CD4-positive, alpha-beta T cell (primary cell): ENCODE results near the gene AGMO. TPM values are rescaled to one million over a fixed set of nuclear protein-coding genes. Genes with fewer than 3 reads are reported as not detected.
"Not testable (repeated sequence)": the region's sequence is repeated elsewhere in the genome, so short reads cannot be mapped to it uniquely, and the experiment has no call there.

ENCODE experiments used
- ATAC-seq: fragments of 200-7000 bp; cut with Tn5 transposase; one replicate; pipeline ENCODE4 v1.10.0; 2022; ENCODE audit warnings: mild to moderate bottlenecking; ENCODE audit not compliant: poor library complexity
- CTCF ChIA-PET: fragments of 350-600 bp; sonication (Branson Sonifier 250); formaldehyde crosslinking; loops from one replicate; lab custom pipeline; 2021; ENCODE audit warnings: antibody characterized with exemption, inconsistent platforms; lab: Charles Lee
- POLR2A ChIA-PET: fragments of 350-600 bp; sonication (Branson Sonifier 250); formaldehyde crosslinking; loops from one replicate; lab custom pipeline; 2021; ENCODE audit warnings: antibody characterized with exemption, inconsistent platforms; lab: Charles Lee
- DNase-seq, 14 experiments: peaks; one replicate each; pipeline ENCODE4 v3.0.0-alpha.2; 2013 to 2020; ENCODE audit warnings: mixed read lengths in 2 of 14
- H3K27ac ChIP-seq, 2 donors: one replicate each; pipeline versions ENCODE4 v1.5.1 to v1.7.0; 2013; ENCODE audit warnings: low read length in 2 of 2, low read depth in 1 of 2, mild to moderate bottlenecking in 1 of 2
- H3K27me3 ChIP-seq, 2 experiments: 1 replicate in 1 of 2; 2 replicates in 1 of 2; pipeline versions ENCODE4 v1.6.1 to v1.7.0; 2013; ENCODE audit warnings: low read length in 2 of 2, control low read depth in 1 of 2, mild to moderate bottlenecking in 1 of 2, moderate library complexity in 1 of 2; ENCODE audit not compliant: insufficient read depth in 2 of 2, control insufficient read depth in 1 of 2
- H3K36me3 ChIP-seq: one replicate; pipeline ENCODE4 v1.6.1; 2013; ENCODE audit warnings: low read length, control low read depth; ENCODE audit not compliant: insufficient read depth
- H3K4me1 ChIP-seq: one replicate; pipeline ENCODE4 v1.6.1; 2013; ENCODE audit warnings: low read length, control low read depth; ENCODE audit not compliant: insufficient read depth
- H3K4me3 ChIP-seq: one replicate; pipeline ENCODE4 v1.5.1; 2013; ENCODE audit warnings: mild to moderate bottlenecking, low read length, moderate library complexity
- H3K9me3 ChIP-seq, 2 experiments: 1 replicate in 1 of 2; 2 replicates in 1 of 2; pipeline versions ENCODE4 v1.6.1 to v1.7.0; 2013; ENCODE audit warnings: low read length in 2 of 2, mild to moderate bottlenecking in 2 of 2, control low read depth in 1 of 2, moderate library complexity in 1 of 2; ENCODE audit not compliant: control insufficient read depth in 1 of 2, insufficient read depth in 1 of 2
- H3K27ac Mint-ChIP-seq: one replicate; pipeline ENCODE4 v1.8.0; 2020; ENCODE audit warnings: mixed read lengths
- H3K27me3 Mint-ChIP-seq: one replicate; pipeline ENCODE4 v1.8.0; 2021; ENCODE audit warnings: mixed read lengths
- H3K36me3 Mint-ChIP-seq: one replicate; pipeline ENCODE4 v1.8.0; 2021; ENCODE audit warnings: low read depth, mixed read lengths
- H3K4me1 Mint-ChIP-seq: one replicate; pipeline ENCODE4 v1.8.0; 2021; ENCODE audit warnings: low read depth, mixed read lengths
- H3K4me3 Mint-ChIP-seq: one replicate; pipeline ENCODE4 v1.8.0; 2020; ENCODE audit warnings: mild to moderate bottlenecking, mixed read lengths
- H3K9me3 Mint-ChIP-seq: one replicate; pipeline ENCODE4 v1.8.0; 2020; ENCODE audit warnings: mixed read lengths
- CTCF ChIP-seq: fragments of 200-600 bp; IDR thresholded peaks from one replicate; pipeline ENCODE4 v1.8.0; 2022; ENCODE audit warnings: antibody characterized with exemption, mild to moderate bottlenecking
- intact Hi-C, 2 experiments: fragments of 100-400 bp; cut with DNase I in 1 of 2; cut with micrococcal nuclease in 1 of 2; formaldehyde crosslinking; loops; one replicate each; pipeline versions ENCODE4 v1.15.1 to v1.9.0; 2023 to 2025; cut with DNase I, micrococcal nuclease
- total RNA-seq, 174 experiments: library from RNA in 2 of 174; stranded (reverse) in 2 of 174; gene quantifications; one replicate each; pipeline ENCODE4 v1.2.3 and lab custom pipeline; 2021 to 2026

The AGMO gene
- total RNA-seq, 2 experiments from 2014 or later: not detected

GRCh38 chr7:15554081-15554480 is 7.7 kb downstream of the AGMO start:
- ATAC-seq (no peak), DNase-seq (no peak)
- Histone ChIP-seq H3K27ac (no peak overlapping the region), H3K4me1 (no peaks in the 10 kb centered on the region), H3K4me3 (no peak overlapping the region), H3K9me3 (no peaks in the 10 kb centered on the region), H3K36me3 (no peaks in the 10 kb centered on the region), H3K27me3 (no peaks in the 10 kb centered on the region)
- CTCF ChIA-PET: no interaction called here
- intact Hi-C loops: no loop called here
- TF ChIP-seq CTCF: no peak
- no peak overlapping the region for H3K4me3 Mint-ChIP-seq
- H3K9me3 Mint-ChIP-seq: peaks cover 5% of the 10 kb centered on the region
- no peaks in the 10 kb centered on the region for H3K36me3 Mint-ChIP-seq
- H3K27ac Mint-ChIP-seq: no peak overlapping the region
- H3K4me1 Mint-ChIP-seq: no peaks in the 10 kb centered on the region
- POLR2A ChIA-PET: no interaction called here
- H3K27me3 Mint-ChIP-seq: no peaks in the 10 kb centered on the region

- H3K4me1 Mint-ChIP-seq, H3K27ac ChIP-seq, CTCF ChIA-PET, H3K9me3 Mint-ChIP-seq, DNase-seq, H3K4me3 Mint-ChIP-seq, H3K9me3 ChIP-seq, H3K4me1 ChIP-seq, H3K27ac Mint-ChIP-seq, intact Hi-C loops, ATAC-seq, H3K27me3 ChIP-seq, H3K36me3 ChIP-seq, H3K4me3 ChIP-seq, POLR2A ChIA-PET, H3K36me3 Mint-ChIP-seq, H3K27me3 Mint-ChIP-seq: not testable (repeated sequence)
Observed at GRCh38 chr7:15547320-15547719, 14.5 kb downstream of the AGMO start.

GRCh38 chr7:15546272-15546792 is 15.5 kb downstream of the AGMO start:
- no peak for TF ChIP-seq CTCF
- Mint-ChIP-seq H3K4me3 (no peak overlapping the region), H3K27me3 (no peaks in the 10 kb centered on the region), H3K9me3 (peaks cover 7% of the 10 kb centered on the region), H3K27ac (no peak overlapping the region), H3K36me3 (no peaks in the 10 kb centered on the region), H3K4me1 (no peaks in the 10 kb centered on the region)
- no peak overlapping the region for H3K4me3 ChIP-seq
- no peaks in the 10 kb centered on the region for H3K36me3 ChIP-seq
- H3K27ac ChIP-seq: no peak overlapping the region
- POLR2A ChIA-PET: no interaction called here
- peak in 1 of 14 experiments; percentile 4 for DNase-seq
- H3K27me3 ChIP-seq: no peaks in the 10 kb centered on the region
- no peak for ATAC-seq
- peaks cover 0 to 4% of the 10 kb centered on the region in 2 experiments for H3K9me3 ChIP-seq
- intact Hi-C loops: no loop called here
- H3K4me1 ChIP-seq: no peaks in the 10 kb centered on the region
- CTCF ChIA-PET: no interaction called here

- Mint-ChIP-seq H3K4me3 (no peak overlapping the region), H3K27me3 (no peaks in the 10 kb centered on the region), H3K27ac (no peak overlapping the region), H3K9me3 (peaks cover 9% of the 10 kb centered on the region), H3K36me3 (no peaks in the 10 kb centered on the region), H3K4me1 (no peaks in the 10 kb centered on the region)
- no peaks in the 10 kb centered on the region for H3K36me3 ChIP-seq
- no peak overlapping the region for H3K4me3 ChIP-seq
- DNase-seq (no peak), ATAC-seq (no peak)
- no peaks in the 10 kb centered on the region for H3K4me1 ChIP-seq
- no peak for TF ChIP-seq CTCF
- CTCF ChIA-PET: no interaction called here
- no peak overlapping the region for H3K27ac ChIP-seq
- no peaks in the 10 kb centered on the region for H3K27me3 ChIP-seq
- intact Hi-C loops: no loop called here
- peaks cover 6 to 8% of the 10 kb centered on the region in 2 experiments for H3K9me3 ChIP-seq
- POLR2A ChIA-PET: no interaction called here
Observed at GRCh38 chr7:15544050-15544449, 17.8 kb downstream of the AGMO start.
